Measurements from ENCODE around the gene TCF12.

DNA sequence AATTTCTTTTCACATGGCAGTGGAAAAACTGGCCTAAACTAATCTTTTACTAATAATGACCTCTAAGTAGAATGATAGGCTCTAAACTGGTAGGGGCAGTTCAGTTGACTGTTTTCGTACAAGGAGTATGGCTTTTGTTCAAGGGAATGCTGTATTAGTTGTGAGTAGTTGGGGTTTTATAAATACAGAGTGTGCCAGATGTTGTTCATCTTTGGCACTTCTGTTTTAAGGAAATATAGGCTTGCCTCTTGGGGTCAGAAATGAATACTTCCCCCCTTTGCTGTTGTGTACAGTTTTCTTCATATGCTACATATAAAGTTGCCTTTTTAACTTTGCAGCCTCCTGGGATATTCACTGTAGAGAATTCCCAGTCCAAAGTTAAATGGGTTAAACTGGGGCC is 276.9 kb downstream of the TCF12 start:
- TF ChIP-seq, protein P1, sequence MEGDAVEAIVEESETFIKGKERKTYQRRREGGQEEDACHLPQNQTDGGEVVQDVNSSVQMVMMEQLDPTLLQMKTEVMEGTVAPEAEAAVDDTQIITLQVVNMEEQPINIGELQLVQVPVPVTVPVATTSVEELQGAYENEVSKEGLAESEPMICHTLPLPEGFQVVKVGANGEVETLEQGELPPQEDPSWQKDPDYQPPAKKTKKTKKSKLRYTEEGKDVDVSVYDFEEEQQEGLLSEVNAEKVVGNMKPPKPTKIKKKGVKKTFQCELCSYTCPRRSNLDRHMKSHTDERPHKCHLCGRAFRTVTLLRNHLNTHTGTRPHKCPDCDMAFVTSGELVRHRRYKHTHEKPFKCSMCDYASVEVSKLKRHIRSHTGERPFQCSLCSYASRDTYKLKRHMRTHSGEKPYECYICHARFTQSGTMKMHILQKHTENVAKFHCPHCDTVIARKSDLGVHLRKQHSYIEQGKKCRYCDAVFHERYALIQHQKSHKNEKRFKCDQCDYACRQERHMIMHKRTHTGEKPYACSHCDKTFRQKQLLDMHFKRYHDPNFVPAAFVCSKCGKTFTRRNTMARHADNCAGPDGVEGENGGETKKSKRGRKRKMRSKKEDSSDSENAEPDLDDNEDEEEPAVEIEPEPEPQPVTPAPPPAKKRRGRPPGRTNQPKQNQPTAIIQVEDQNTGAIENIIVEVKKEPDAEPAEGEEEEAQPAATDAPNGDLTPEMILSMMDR (IDR thresholded peaks at IDR 0.05), result no peak
- TF ChIP-seq POLR2AphosphoS5 (IDR thresholded peaks at IDR 0.05), result no peak
- TF ChIP-seq POLR2A (IDR thresholded peaks at IDR 0.05), result no peak
